GM15510 (cell line): ENCODE measurements around the gene JAM3.

Experiments
- POLR2A ChIP-seq: IDR thresholded peaks from 3 replicates; pipeline ENCODE4 v1.6.1; 2011; ENCODE audit warnings: borderline replicate concordance; ENCODE audit not compliant: insufficient read length; ENCODE audit errors: extremely low read depth

Gene JAM3

GRCh38 chr11:134132808-134133207 is 63.9 kb downstream of the JAM3 start:
- TF ChIP-seq POLR2A, result no peak

GRCh38 chr11:134134167-134134566 is 65.3 kb downstream of the JAM3 start:
- TF ChIP-seq POLR2A, result no peak

GRCh38 chr11:134138376-134138775 is 69.5 kb downstream of the JAM3 start:
- no peak for TF ChIP-seq POLR2A

GRCh38 chr11:134139303-134139872 is 70.5 kb downstream of the JAM3 start:
- no peak for TF ChIP-seq POLR2A

GRCh38 chr11:134139873-134140331 is 71.0 kb downstream of the JAM3 start:
- no peak for TF ChIP-seq POLR2A

GRCh38 chr11:134140961-134141490 is 72.2 kb downstream of the JAM3 start:
- TF ChIP-seq POLR2A, result no peak

GRCh38 chr11:134142536-134142935 is 73.7 kb downstream of the JAM3 start:
- no peak for TF ChIP-seq POLR2A

- TF ChIP-seq POLR2A, result no peak
These were observed 74.9 kb downstream of the JAM3 start for GRCh38 chr11:134143801-134144200.

- TF ChIP-seq POLR2A, result no peak
These were observed 75.9 kb downstream of the JAM3 start for GRCh38 chr11:134144744-134145143.

GRCh38 chr11:134145715-134146114 is 76.8 kb downstream of the JAM3 start:
- no peak for TF ChIP-seq POLR2A

- TF ChIP-seq POLR2A, result no peak
These were observed 77.7 kb downstream of the JAM3 start for GRCh38 chr11:134146598-134146997.

- TF ChIP-seq POLR2A, result no peak
These were observed 80.5 kb downstream of the JAM3 start for GRCh38 chr11:134149371-134149770.

- TF ChIP-seq POLR2A, result no peak
These were observed 81.5 kb downstream of the JAM3 start for GRCh38 chr11:134150195-134150903.

GRCh38 chr11:134151083-134151747 is 82.3 kb downstream of the JAM3 start:
- no peak for TF ChIP-seq POLR2A

GRCh38 chr11:134152696-134153095 is 83.8 kb downstream of the JAM3 start:
- TF ChIP-seq POLR2A, result no peak
